Measurements from ENCODE around the gene TBC1D22A.

The TBC1D22A gene

DNA sequence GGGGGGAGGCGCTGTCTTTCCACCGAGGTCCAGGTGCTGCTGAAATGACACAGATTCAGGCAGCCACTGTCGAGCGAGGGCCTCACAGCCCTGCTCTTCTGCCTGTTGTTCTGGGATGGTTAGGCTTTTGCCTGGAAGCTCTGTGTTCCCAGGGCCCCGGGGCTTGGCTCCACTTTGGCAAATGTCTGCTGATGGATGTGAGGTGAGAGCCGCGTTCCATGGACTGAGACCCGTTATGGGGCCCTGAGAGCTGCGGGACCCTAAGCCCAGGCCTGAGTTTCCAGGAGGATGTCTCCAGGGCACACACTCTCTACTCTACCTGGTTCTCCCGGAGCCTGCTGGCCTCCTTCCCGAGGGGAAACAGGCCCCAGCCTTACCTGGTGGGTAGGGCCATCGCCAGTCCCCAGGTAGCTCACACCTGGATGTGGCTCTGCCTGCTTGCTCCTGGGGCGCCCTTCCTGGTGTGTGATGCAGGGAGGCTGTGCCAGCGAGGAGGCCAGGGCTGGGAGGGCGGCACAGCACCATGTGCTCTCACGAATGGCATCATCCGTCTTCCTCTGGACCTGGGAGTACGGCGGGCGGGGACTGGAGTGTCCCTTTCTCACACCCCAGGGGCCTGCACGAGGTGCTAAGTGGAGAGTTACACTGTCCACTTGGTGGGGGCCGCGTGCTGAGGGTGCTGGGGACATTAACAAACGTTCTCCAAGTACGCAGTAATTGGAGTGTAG is 435.5 kb downstream of the TBC1D22A start:
- DNase-seq, result no peak

DNA sequence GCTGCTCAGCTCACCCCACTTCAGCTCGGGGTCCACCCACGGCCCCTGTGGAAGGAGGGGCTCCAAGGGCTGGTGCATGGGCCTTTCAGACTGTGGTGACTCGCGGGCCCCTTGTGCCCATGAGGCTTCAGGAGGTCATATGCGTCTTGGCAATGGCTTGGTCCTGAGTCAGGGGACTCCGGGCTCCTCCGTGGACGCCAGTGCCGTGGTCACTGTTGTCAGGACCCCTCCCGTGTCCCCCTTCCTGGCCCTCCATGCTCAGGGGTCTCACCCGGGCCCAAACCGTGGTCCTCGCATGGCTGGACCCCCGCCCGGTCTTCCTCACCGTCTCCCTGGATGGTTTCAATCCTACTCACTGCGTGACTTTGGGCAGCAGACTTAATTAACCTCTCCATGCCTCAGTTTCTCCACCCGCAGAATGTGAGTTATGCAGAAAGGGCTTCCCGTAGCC is 436.4 kb downstream of the TBC1D22A start:
- no peak for DNase-seq

DNA sequence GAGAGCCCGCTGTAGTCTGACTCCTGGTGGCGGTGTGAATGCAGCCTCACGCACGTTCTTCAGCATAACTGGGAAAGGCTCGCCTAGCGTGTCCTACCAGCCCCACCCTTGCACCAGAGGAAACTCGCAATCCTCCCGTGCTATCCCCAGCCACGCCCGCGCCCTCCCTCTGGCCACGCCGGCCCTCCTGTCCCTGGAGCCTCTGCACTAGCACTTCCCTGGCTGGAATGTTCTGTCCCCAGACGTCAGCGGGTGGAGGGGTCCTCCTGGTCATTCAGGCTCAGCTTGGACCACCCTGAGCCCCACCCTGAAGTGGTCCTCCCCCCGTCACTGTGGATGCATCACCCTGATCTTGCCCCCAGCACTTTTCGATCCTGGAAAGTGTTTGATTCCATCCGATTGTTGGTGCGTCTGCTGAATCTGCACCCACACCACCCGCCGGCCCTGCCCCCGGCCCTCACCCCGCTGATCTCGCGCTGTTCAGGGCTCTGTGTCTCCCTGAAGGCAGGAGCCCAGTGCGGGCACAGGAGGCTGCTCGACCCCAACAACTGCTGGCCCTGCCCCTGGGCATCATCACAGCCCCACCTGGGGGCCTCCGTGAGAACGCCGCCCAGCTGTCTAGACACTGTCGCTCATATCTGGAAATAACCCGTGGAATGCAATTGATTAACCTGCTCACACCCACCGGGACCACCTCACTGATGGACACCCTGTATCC is 437.0 kb downstream of the TBC1D22A start:
- peak in 1 of 2 experiments; percentile 13 for DNase-seq

DNA sequence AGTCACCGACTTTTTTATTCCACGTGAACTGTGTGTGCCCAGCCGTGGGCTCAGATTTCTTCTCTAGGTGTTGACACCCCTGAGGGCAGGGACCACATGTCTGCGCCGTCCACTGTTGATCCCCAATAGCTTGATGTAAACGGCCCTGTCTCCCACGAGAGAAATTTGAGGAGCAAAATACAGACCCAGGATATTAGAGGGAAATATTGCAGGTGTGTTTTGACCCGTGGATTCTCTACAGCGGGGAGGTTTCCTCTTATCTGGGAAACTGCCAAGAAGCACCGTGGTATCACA is 437.5 kb downstream of the TBC1D22A start:
- no peak for DNase-seq

DNA sequence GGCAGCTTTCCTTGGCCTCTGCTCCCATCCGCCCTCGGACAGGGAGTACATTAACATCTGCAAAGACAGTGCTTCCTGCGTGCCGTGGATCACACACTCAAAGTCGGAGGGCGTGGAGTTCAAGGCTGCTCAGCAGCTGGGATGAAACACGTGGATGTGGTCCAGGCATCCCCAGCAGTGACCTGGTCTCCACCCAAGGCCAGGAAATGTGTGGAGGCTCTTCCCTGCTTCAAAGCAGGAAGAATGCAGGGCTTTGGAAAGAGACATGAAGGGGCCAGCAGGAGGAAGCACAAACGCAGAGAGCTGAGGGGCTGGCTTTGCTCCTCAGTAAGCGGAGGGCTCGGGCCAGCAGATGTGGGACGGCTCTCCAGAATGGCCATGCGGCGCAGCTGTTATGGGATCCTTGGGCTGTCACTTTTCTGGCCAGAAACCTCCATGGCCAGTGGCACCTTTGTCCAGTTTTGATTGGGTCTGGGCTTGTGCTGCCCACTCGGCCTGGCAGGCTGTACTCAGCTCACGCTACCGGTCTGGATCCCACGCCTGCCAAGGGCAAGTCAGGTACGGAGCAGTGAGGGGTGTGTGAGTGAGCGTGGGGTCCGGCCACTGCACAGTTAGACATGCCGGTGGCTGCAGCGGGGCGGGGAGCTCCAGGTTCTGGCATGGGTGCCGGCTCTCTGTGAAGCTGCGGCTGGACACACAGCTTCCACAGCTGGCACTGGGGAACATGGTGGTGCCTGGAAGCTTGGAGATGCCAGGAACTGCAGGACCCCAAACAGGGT is 438.0 kb downstream of the TBC1D22A start:
- no peak for DNase-seq

DNA sequence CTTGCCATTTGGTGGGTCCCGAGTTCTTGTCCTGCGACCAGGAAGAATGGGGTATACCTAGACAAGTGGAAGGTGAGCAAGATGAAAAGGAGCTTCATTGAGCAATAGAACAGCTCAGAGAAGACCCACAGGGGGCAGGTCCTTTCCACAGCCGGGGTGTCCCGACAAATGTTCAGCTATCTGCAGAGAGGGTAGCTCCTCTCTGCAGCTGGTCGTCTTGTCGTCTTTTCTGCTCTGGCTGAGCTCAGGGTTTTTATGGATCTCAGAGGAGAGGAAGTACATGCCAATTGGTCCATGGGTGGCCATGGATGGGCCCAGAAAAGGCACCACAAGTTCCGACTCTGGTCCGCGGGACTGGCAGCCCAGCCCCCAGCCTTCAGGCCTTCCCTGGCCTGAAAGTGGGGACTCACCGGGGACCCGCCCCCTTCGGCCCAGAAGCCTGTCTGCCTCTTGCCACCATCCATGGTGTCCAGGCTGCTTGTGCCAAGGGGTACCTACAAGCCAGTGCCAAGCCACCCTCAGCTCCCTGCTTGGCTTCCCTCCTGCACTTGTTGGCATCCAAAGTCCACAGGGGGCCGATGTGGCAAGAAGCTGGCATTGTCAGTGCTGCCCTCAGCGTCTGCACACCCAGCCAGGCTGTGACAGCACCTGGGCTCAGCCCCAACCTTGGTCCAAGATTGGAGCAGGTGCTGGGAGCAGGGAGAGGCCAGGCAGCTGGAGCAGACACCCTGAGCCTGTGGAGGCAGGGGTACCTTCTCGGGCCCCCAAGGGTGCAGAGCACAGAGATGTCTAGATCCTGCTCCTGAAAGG is 438.9 kb downstream of the TBC1D22A start:
- no peak for DNase-seq

DNA sequence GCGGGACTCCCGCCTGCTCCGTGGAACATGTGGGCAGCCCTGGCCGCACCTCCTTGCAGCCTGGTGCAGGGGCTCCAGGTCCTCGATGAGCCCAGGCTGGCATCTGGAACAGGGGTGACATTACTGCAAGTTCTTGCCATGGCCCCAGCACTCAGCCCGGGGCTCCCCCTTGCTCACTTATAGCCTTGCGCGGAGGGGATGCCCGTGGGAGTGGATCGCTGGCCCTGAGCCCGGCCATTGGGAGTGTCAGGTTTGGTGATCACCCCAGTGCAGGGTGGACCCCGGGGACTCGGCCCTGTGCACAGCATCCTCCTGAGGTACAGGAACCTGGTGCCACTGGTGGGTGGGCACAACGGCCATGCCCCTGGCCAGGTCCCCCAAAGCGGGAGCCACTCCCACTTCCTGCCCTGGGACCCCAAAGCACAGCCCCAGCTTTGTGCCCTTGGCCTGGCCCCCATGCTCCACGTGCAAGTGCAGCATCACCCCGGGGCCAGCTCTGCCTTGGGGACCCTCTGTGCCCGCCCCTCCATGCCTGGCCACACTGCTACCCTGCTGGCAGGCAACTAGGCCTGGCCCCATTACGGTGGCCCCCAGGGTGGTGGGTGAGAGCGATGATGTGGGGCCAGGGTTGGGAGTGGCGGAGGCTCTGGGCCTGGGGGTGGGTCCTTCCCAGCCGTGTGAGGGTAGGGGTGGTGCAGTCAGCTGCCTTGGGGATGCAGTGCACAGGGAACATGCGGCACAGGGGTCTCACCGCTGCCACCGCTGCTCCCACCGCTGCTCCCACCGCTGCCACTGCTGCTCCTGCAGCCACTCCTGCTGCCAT is 439.8 kb downstream of the TBC1D22A start:
- DNase-seq, result no peak

DNA sequence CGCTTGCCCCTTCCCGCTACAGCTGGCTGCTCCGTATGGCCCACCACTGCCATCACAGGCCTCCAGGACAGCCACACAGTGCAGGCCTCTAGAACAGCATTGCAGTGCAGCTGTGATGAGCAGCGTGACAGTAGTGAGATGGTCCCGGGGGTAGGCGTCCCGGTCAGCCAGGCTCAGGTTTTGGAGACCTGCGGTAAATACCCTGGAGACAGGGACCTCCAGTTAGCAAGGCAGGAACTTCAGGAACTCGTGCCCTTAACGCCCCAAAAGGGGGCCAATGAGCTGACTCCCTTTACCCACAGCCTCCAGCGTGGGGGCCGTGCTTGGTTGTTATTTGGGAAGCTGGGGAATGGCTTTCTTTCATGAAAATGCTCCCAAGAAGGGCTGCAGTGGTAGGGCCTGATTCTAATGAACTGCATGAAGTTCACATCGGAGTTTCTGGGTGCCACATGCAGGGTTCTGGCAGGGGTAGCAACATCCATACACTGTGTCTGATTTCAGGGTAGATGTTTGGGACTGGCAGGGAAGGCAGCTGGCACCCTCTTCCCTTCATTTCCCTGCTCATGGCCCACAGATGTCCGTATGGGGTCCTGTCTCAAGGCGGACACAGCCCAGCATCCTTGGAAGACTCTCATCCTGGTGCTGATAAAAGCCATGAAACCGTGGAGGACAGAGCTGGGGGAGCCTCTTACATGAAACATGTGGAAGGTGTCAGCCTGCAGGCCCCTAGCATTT is 440.5 kb downstream of the TBC1D22A start:
- DNase-seq, result no peak

DNA sequence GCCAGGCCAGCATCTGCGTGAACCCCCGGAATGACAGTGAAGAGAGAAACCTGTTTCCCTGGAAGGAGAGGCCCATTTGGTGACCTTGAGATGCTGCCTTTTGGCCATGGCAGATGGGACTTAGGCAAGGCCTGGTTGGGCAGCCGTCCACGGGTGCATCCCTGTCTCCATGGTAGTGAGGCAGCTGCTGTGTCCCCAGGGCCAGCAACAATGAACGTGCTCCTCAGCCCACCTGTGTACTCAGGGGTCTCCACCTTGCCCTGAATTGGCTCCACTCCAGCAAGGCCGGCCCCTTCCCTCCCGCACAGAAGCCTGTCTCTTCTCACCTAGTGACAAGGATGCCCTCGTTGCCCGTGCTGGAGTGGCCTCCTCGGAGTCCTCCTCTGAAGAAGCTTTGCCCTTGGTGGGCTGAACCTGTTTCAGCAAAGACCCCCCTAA is 441.1 kb downstream of the TBC1D22A start:
- DNase-seq, result no peak

DNA sequence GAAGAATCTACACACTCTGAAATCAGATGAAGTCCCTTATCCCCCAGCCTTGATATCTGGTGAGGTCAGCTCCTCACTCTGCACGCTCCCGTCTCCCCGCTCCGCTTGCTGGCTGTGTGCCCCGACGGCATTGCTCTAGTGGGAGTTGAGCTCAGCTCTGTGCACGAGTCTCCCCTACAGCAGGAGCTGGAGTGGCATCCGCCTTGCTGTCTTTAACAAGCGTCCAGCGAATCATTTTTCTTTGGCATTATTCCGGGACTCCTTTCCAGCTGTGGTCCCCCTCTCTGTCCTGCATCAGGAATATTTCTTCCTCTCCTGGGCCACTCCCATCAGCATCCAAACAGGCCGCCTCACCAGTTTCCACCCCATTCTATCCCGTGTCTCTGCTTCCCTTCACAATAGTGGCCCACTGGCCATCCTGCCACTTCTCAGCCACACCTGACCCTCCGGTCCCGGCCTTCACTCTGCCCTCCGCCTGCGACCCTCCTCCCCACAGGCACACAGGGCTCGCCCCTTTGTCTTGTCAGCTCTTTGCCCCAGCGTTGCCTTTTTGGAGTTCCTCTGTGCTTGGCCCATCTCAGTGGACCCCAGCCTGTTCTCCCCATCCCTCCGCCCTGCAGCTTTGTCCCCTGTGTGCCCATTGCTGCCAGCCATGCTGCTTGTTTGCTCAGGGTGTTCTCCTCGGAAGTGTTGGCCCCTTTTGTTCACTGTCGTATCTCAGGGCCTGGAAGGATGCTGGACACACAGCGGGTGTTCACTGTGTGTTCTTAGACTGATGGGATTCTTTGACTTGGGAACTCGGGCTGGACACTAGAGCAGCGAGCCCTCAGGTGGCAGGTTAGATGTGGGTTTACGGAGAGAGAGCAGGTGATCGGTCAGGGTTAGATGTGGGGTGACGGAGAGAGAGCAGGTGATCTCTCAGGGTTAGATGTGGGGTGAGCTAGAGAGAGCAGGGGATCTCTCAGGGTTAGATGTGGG is 441.8 kb downstream of the TBC1D22A start:
- no peak for DNase-seq

DNA sequence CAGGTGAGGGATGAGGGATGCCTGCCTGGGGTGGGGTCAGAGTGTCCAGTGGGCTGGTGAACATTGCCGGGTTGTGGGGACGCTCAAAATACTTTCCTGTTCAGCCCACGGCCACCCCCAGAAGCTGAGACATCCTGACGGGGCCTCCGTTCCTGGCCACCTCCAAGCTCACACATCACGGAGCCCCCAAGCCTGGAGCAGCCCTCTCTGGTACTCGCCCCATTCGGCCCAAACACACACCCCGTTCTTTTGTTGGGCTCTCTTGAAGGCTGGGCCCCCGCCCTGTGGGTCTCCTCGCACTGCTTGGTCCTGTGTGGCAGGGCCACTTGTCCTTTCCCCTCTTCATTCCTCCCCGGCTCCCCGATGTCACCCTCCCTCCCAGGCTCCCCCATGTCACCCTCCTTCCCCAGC is 442.6 kb downstream of the TBC1D22A start:
- DNase-seq, result no peak

DNA sequence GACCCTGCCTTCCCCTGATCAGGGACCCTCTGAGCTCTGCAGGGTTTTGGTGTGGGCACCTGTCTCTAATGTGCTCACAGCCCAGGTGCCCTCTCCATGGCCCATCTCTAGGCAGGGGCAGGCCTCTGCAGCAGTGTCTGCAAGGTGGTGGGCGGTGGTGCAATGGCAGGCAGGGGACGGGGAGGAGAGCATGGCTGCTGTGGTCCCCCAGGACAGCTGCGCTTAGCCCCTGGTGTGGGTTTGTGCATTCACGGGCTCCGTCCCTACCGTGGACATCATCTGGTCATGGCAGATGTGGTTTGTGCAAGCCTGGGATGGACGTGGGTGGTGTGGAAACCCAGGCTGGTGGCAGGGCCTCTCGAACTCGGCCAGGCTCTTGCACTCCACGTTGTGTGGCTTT is 443.1 kb downstream of the TBC1D22A start:
- DNase-seq, result no peak

DNA sequence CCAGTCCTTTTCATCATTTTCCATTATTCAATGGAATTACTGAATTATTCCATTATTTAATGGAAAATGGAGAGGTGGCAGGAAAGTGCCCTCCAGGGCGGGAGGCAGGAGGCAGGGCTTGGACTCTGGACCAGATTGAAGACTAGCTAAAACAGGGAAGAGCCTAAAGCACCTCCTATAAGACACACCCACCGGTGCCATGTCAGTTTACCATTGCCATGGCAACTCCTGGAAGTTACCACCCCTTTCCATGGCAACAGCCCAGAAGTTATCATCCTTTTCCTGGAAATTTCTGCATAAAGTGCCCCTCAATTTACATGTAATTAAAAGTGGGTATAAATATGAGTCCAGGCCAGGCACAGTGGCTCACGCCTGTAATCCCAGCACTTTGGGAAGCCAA is 443.7 kb downstream of the TBC1D22A start:
- DNase-seq, result no peak

DNA sequence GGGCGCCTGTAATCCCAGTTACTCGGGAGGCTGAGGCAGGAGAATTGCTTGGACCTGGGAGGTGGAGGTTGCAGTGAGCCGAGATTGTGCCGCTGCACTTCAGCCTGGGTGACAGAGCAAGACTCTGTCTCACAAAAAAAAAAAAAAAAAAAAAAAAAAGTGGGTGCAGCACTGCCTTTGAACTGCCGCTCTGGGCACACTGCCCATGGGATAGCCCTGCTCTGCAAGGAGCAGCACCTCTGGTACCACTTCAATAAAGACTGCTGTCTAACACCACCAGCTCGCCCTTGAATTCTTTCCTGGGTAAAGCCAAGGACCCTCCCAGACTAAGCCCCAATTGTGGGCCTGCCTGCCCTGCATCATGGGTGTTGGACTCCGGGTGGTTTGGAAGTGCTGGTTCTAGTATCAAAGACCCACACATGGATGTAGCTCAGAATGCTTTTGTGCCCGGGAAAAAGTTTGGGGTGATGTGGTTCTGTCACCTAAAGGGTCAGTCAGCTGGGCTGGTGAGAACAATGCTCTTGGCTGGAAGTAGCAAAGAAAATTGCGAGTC is 444.3 kb downstream of the TBC1D22A start:
- DNase-seq, result no peak

DNA sequence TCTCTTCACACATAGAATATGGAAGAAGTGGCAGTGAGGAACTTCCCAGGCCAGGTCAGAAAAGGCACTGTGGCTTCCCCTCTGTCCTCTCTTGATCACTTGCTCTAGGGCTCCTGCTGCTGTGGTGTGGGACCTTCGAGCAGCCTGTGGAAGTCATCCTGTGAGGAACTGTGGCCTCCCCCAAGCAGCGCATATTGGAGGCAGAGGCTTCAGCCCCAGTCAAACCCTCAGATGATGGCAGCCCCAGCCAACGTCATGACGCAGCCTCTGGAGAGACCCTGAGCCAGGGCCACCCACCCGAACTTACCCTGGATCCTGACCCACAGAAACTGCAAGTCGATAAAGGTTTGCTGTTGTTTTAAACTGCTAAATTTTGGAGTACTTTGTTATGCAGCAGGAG is 444.9 kb downstream of the TBC1D22A start:
- no peak for DNase-seq

DNA sequence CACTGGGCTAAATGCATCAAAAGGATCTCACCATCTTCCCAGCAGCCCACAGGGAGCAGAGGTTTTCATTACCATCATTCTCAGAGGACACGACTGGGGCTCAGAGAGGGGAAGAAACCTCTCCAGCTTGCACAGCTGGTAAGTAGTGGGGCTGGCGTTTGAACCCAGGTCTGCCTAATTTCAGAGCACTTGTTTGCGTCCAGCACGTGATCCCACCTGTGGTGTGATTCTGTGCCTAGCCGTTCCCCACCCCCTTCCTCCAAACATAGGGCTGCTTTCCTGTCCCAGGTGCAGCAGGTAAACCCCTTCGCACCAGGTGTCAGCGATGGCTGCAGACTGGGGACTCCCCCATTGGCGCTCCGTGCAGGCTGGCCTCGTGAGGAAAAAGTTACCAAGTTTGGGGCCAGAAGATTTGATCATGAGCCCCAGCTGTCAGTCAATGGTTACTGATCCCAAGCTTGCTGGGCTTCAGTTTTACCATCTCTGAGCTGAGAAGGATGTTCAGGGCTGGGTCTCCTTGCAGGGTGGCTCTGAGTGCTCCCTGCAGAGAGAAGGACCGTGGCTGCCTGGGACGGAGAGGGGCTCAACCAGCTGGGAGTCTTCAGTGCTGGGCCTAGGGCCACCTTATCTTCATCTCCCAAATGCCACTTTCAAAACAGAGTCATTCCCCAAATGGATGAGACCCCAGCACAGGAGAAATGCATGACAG is 445.6 kb downstream of the TBC1D22A start:
- DNase-seq, result no peak

DNA sequence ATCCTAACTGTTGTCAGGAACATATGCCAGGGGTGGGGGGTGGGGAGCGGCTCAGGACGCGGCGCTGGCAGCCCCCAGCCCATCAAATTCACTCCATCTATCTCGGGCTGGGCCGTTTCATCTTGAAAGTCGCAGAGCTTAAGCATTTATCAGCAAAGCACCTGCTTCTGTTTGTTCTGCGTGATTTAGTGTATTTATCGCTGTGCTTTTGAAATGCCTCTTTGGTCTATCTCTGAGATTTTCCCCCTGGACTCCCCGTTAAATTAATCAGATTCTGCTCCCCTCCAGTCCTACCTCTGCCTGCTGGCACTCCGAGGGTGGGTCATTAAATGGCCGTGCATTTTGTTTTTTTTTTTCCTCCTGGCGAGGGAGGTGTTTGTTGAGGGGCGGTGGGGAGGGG is 446.2 kb downstream of the TBC1D22A start:
- DNase-seq, result no peak

DNA sequence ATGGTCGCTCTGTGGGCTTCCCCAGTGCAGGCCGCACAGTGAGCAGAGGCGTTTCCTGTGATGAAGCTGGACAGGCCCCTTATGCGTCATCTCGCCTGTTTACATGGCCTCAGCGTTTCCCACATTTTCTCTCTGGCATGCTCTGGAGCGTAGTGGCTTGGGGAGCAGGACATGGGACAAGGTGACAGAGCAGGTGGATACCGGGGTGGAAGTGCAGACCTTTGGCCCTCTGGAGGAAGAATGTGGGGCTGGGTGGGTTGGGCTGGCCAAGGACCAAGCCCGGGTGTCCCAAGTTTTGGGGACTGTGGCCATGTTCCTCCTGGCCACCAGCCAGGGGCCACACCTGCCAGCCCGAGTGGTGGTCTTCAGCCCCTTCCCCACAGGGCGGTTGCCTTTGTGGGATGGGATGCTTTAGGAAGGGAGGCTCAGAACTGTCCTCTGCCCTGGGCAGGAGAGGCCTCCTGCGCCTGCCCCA is 446.6 kb downstream of the TBC1D22A start:
- no peak for DNase-seq

DNA sequence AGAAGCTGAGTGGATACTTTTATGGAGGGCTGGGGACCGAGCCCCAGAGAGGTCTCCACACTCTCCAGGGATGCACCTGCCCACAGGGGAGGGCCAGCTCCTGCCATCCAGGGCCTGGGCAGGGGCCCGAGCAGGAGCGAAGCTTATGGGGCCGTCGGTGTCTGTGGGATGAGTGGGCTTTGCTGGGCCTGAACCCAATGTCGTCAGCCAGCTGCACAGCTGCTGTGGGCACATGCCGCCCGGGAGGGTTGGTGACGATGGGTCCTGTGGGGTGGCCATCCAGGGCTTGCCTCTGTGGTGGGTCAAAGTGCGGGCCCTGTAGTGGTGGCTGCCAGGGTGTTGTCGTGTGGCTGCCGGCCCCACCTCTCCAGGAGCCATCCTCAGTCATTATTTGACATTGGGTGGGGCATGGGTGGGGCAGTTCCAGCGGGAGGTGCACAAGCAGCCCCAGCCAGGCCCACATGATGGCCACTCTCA is 447.1 kb downstream of the TBC1D22A start:
- no peak for DNase-seq
